GM06990 (cell line): ENCODE measurements around the gene XRCC3.

Experiments used
- DNase-seq: peaks from one replicate; pipeline ENCODE4 v3.0.0-alpha.2; 2011; ENCODE audit not compliant: insufficient read length; ENCODE audit errors: extremely low read depth
- H3K27me3 ChIP-seq: replicated peaks from 2 replicates; pipeline ENCODE4 v1.6.0; 2011; ENCODE audit warnings: low read length; ENCODE audit not compliant: control insufficient read depth, insufficient read depth
- H3K36me3 ChIP-seq: 2 replicates; pipeline ENCODE4 v1.5.1; 2011; ENCODE audit warnings: low read length; ENCODE audit not compliant: control insufficient read depth, insufficient read depth
- H3K4me3 ChIP-seq: replicated peaks from 2 replicates; pipeline ENCODE4 v1.5.1; 2011; ENCODE audit warnings: low read depth, mild to moderate bottlenecking, control low read depth, low read length
- TF ChIP-seq, protein P1 (sequence below): IDR thresholded peaks from 2 replicates; pipeline ENCODE4 v1.5.1; 2011; ENCODE audit warnings: low read length, control low read depth, mild to moderate bottlenecking, inconsistent platforms; ENCODE audit not compliant: insufficient read depth, poor library complexity, severe bottlenecking

XRCC3 gene

DNA sequence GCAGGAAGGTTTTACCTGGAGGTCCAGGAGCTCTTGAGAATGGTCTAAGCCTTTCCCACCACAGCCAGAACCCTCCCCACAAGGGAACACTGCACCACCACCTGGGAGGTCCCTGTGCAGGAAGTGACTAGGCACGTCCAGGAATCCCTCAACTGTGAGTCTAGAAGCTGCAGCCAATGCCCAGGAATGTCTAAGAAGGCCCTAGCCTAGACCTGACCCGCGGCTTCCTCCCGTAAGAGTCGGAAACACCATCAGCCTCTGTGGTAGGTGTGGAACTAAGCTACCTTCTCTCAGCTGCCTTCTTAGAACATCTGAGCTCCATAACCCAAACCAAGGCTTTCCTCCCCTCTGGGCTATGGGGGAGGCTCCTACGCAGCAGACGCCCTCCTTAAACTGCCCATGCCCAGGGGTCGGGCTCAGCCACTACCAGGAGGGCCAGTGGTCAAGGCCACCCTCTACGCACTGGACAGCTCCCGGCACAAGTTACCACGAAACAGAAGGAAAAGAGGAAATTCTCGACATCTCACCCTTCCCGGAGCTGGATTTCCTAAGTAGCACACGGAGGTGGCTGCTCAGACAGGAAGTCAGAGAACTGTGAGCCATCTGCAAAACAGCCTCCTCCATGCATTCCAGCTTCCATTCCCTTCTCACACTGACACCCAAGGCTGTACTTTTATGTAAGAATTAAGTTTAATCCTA lies 25.9 kb upstream of the XRCC3 start:
- no peak for DNase-seq
- no peak overlapping the region for H3K4me3 ChIP-seq
- no peaks in the 10 kb centered on the region for H3K27me3 ChIP-seq
- TF ChIP-seq, protein P1, sequence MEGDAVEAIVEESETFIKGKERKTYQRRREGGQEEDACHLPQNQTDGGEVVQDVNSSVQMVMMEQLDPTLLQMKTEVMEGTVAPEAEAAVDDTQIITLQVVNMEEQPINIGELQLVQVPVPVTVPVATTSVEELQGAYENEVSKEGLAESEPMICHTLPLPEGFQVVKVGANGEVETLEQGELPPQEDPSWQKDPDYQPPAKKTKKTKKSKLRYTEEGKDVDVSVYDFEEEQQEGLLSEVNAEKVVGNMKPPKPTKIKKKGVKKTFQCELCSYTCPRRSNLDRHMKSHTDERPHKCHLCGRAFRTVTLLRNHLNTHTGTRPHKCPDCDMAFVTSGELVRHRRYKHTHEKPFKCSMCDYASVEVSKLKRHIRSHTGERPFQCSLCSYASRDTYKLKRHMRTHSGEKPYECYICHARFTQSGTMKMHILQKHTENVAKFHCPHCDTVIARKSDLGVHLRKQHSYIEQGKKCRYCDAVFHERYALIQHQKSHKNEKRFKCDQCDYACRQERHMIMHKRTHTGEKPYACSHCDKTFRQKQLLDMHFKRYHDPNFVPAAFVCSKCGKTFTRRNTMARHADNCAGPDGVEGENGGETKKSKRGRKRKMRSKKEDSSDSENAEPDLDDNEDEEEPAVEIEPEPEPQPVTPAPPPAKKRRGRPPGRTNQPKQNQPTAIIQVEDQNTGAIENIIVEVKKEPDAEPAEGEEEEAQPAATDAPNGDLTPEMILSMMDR: no peak
- H3K36me3 ChIP-seq: peaks cover 7% of the 10 kb centered on the region

DNA sequence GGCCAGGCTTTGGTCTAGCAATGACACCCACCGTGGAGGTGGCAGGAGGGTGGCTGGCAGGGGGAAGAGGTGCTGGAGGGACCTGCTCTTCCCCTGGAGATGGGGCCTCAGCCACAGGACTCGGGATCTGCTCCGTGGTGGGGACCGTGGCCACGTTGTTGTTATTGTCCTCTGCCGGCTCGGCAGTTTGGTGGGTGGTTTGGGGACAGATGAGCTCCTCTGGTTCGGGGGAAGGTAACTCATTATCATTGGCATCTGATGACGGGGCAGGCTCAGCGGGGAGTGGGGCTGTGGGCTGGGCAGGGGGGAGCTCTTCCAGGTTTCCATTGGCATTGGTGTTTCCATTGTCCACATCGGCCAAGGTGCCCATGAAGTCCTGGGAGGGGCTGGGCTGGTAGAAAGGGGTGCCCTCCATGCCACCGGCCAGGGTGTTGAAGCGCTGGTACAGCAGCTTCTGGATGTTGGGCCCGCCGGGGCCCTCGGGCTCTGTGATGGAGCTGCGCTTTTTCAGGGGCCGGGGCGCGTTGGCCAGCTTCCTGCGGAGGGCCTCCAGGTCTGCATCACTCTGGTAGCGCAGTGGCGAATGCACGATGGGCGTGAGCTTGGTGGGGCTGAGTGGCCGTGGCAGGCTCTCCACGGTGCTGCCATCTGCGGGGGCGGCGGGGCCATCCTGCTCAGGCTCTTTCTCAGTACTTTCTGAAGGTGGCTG lies 24.7 kb upstream of the XRCC3 start:
- Histone ChIP-seq H3K36me3 (peaks cover 8% of the 10 kb centered on the region), H3K27me3 (no peaks in the 10 kb centered on the region), H3K4me3 (no peak overlapping the region)
- no peak for DNase-seq
- TF ChIP-seq, protein P1: no peak

DNA sequence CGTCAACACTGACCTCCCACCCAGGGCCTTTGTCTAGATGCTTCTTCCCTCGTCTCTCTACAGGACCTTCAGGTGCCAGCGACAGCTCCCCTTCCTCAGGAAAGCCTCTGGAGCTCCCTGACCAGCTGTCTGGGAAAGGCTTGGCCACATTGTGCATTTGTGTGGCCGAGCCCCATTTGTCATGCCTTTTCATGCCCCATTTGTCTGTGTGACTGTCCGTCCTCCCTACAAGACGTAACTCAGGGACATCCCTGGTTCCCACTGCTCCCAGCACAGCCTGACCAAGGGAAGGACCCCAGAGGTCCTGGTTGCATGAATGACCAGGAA lies 24.2 kb upstream of the XRCC3 start:
- no peak overlapping the region for H3K4me3 ChIP-seq
- H3K27me3 ChIP-seq: no peaks in the 10 kb centered on the region
- H3K36me3 ChIP-seq: peaks cover 10% of the 10 kb centered on the region
- no peak for DNase-seq
- TF ChIP-seq, protein P1: no peak

DNA sequence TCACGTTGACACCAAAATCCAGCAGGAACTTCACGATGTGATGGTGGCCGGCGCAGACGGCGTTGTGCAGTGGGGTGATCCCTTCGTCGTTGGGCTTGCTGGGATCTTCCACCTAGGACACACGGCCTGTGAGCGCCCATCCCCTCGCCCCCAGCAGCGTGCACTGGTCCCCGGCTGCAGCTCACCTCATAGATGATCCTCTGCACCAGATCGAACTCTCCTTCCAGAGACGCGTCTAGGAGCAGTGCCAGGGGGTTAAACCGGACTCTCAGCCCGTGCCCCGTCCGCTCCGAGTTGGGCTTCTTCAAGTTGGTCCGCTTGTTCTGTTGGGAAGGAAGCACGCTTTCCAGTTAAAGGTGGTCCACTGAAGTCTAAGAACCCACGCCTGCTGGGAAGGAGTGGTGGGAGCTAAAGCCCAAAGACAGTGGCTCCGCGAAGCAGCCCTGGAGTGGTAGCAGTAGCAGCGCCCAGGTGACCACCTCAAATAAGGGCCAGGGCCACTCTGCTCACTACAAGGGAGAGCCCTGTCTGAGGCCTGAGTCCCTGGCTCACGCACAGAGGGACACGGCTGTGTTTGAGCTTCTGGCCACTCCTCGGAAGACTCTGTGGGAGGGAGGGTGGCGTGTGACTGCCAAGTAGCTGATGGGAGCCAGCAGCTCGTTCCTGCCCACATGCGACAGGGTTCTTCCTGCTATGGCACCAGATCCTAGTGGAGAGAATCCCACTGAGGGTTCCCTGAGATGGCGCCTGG lies 23.6 kb upstream of the XRCC3 start:
- Histone ChIP-seq H3K36me3 (peaks cover 11% of the 10 kb centered on the region), H3K4me3 (no peak overlapping the region), H3K27me3 (no peaks in the 10 kb centered on the region)
- TF ChIP-seq, protein P1: no peak
- no peak for DNase-seq

DNA sequence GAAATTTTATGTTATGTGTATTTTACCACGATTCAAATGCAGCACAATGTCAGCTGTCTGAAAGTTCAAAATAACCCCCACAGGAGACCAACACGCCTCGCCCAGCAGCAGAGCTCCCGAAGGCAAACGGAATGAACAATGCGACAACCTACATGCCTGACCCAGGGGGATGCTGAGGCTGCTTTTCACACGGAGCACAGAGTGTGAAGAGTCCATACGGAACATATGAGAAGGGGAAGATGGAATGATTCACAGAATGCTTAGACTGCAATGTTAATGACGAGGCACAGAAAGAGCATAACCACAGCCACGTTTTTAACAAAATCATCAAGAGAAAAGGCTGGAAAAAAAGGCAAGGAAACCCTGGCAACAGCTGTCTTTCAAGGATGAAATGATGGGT lies 22.9 kb upstream of the XRCC3 start:
- Histone ChIP-seq H3K4me3 (no peak overlapping the region), H3K27me3 (no peaks in the 10 kb centered on the region), H3K36me3 (peaks cover 11% of the 10 kb centered on the region)
- DNase-seq: no peak
- TF ChIP-seq, protein P1: no peak
